A673 (cell line): ENCODE data around the gene EFHD2.

Experiments
- CTCF ChIP-seq: fragments of 300-800, 200-600 bp; sonication (generic); conservative IDR thresholded peaks from 2 replicates; pipeline ENCODE4 v1.5.1; 2017; ENCODE audit warnings: low read depth, mild to moderate bottlenecking, antibody characterized with exemption, low read length, moderate library complexity, mixed read lengths
- EZH2 ChIP-seq: fragments of 200-600 bp; sonication (generic); IDR thresholded peaks from 2 replicates; pipeline ENCODE4 v1.6.1; 2017; ENCODE audit warnings: borderline replicate concordance, low read depth, mild to moderate bottlenecking, mixed read lengths, antibody characterized with exemption, low read length; ENCODE audit not compliant: poor library complexity, severe bottlenecking

GRCh38 chr1:15362096-15362736, 47.5 kb upstream of the EFHD2 start:
- TF ChIP-seq CTCF = no peak
- no peak for TF ChIP-seq EZH2
